ENCODE measurements around the gene ATP9B.

- TF ChIP-seq CTCF (conservative IDR thresholded peaks at IDR 0.05) (no peak), EZH2 (IDR thresholded peaks at IDR 0.05; ENCODE audit: low read depth) (no peak)
Observed at GRCh38 chr18:79421275-79421857, 352.2 kb downstream of the ATP9B start.

Measured in PC-9 (cell line).